Body of pancreas (tissue), 4 donors: ENCODE measurements around the gene ACACB. TPM values are rescaled to one million over a fixed set of nuclear protein-coding genes. Genes with fewer than 3 reads are reported as not detected.
"Not testable (repeated sequence)": the region's sequence is repeated elsewhere in the genome, so short reads cannot be mapped to it uniquely, and the experiment has no call there.

ENCODE experiments used
- ATAC-seq: fragments of 150-250 bp; one replicate; pipeline ENCODE4 v1.9.1; 2016
- DNase-seq, 4 donors: peaks; one replicate each; pipeline ENCODE4 v3.0.0-alpha.2; 2019
- H3K27ac ChIP-seq, 4 donors: fragments of 200-600 bp; sonication (generic); 1 replicate in 3 of 4; 2 replicates in 1 of 4; pipeline versions ENCODE4 v1.5.1 to v1.6.1; 2016 to 2019; ENCODE audit warnings: mild to moderate bottlenecking in 1 of 4, mixed read lengths in 1 of 4, moderate library complexity in 1 of 4
- H3K27me3 ChIP-seq, 2 donors: fragments of 200-600 bp; sonication (generic); one replicate each; pipeline ENCODE4 v1.6.0; 2016; ENCODE audit warnings: mild to moderate bottlenecking in 1 of 2
- H3K36me3 ChIP-seq, 2 donors: fragments of 200-600 bp; sonication (generic); replicated peaks in 1 of 2; 2 replicates each; pipeline ENCODE4 v1.5.1; 2016; ENCODE audit warnings: low read depth in 2 of 2; ENCODE audit not compliant: insufficient read depth in 1 of 2
- H3K4me1 ChIP-seq: fragments of 200-600 bp; sonication (generic); one replicate; pipeline ENCODE4 v1.6.0; 2016
- H3K4me3 ChIP-seq, 2 donors: fragments of 200-600 bp; sonication (generic); 1 replicate in 1 of 2; 2 replicates in 1 of 2; pipeline ENCODE4 v1.5.1; 2016 to 2019
- H3K9me3 ChIP-seq, 3 donors: fragments of 200-600 bp; sonication (generic); 1 replicate in 2 of 3; 2 replicates in 1 of 3; pipeline ENCODE4 v1.5.1; 2016
- POLR2A ChIP-seq, 3 donors: fragments of 450-650 bp; IDR thresholded peaks; one replicate each; pipeline ENCODE4 v1.6.1; 2016; ENCODE audit warnings: antibody characterized with exemption in 3 of 3, mild to moderate bottlenecking in 2 of 3
- WGBS, 2 donors: methylation state at CpG; one replicate each; pipeline ENCODE4 v1.1.5; 2017; 5-methylcytosine and 5-hydroxymethylcytosine counted together
- intact Hi-C: fragments of 100-400 bp; cut with DNase I; formaldehyde crosslinking; loops from one replicate; pipeline ENCODE4 v1.15.1; 2023
- total RNA-seq, 2 donors: library from RNA; depleted of rRNA; stranded (reverse); fragments of >200 nt; gene quantifications; one replicate each; pipeline ENCODE4 v1.1.0, GENCODE V29; 2016
- TF ChIP-seq, protein P1 (sequence below), 7 experiments: fragments of 450-650 bp in 4 of 7; fragments of 200-600 bp in 3 of 7; sonication (generic) in 3 of 7; IDR thresholded peaks; one replicate each; pipeline ENCODE4 v1.5.1; 2016 to 2019; ENCODE audit warnings: antibody characterized with exemption in 7 of 7

The ACACB gene
- total RNA-seq, 2 donors from 2014 or later, result 71.1 to 358 TPM

DNA sequence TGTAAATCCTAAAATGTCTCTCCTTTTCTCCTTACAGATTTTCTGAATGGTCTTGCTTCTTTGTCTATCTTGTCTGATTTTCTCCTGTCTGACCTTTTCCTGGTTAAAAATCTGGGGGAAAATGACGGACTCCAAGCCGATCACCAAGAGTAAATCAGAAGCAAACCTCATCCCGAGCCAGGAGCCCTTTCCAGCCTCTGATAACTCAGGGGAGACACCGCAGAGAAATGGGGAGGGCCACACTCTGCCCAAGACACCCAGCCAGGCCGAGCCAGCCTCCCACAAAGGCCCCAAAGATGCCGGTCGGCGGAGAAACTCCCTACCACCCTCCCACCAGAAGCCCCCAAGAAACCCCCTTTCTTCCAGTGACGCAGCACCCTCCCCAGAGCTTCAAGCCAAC is 23.0 kb downstream of the ACACB start:
- no peak overlapping the region for H3K4me3 ChIP-seq
- H3K4me1 ChIP-seq, result peaks cover 61% of the 10 kb centered on the region
- intact Hi-C loops, result no loop called here
- ATAC-seq, result no peak
- 59 to 66% methylated on average over 9 of the region's 9 CpGs for WGBS, 2 donors
- no peaks in the 10 kb centered on the region for H3K36me3 ChIP-seq
- TF ChIP-seq POLR2A (IDR thresholded peaks at IDR 0.05), result no peak
- TF ChIP-seq, protein P1, sequence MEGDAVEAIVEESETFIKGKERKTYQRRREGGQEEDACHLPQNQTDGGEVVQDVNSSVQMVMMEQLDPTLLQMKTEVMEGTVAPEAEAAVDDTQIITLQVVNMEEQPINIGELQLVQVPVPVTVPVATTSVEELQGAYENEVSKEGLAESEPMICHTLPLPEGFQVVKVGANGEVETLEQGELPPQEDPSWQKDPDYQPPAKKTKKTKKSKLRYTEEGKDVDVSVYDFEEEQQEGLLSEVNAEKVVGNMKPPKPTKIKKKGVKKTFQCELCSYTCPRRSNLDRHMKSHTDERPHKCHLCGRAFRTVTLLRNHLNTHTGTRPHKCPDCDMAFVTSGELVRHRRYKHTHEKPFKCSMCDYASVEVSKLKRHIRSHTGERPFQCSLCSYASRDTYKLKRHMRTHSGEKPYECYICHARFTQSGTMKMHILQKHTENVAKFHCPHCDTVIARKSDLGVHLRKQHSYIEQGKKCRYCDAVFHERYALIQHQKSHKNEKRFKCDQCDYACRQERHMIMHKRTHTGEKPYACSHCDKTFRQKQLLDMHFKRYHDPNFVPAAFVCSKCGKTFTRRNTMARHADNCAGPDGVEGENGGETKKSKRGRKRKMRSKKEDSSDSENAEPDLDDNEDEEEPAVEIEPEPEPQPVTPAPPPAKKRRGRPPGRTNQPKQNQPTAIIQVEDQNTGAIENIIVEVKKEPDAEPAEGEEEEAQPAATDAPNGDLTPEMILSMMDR (IDR thresholded peaks at IDR 0.05), result no peak
- no peaks in the 10 kb centered on the region for H3K27me3 ChIP-seq
- H3K9me3 ChIP-seq, result no peaks in the 10 kb centered on the region
- peak overlapping the region in 3 of 4 donors; percentile 42 to 68 (median 60) for H3K27ac ChIP-seq
- DNase-seq, result no peak

DNA sequence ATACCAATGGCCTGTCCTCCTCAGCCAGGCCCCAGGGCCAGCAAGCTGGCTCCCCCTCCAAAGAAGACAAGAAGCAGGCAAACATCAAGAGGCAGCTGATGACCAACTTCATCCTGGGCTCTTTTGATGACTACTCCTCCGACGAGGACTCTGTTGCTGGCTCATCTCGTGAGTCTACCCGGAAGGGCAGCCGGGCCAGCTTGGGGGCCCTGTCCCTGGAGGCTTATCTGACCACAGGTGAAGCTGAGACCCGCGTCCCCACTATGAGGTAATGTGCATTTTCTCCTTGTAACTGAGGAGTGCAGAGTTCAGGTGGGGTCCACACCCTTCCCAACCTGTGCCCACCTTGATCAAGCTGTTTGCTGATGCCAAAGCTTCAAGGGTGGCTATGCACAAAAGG is 23.4 kb downstream of the ACACB start:
- TF ChIP-seq, protein P1 (IDR thresholded peaks at IDR 0.05), result no peak
- TF ChIP-seq POLR2A (IDR thresholded peaks at IDR 0.05), result no peak
- no peaks in the 10 kb centered on the region for H3K9me3 ChIP-seq
- ATAC-seq (no peak), DNase-seq (no peak)
- no peaks in the 10 kb centered on the region for H3K27me3 ChIP-seq
- H3K36me3 ChIP-seq, result no peaks in the 10 kb centered on the region
- H3K4me3 ChIP-seq, result no peak overlapping the region
- H3K4me1 ChIP-seq, result peaks cover 62% of the 10 kb centered on the region
- 62% methylated on average over 7 of the region's 7 CpGs; no CpG with 5 or more reads in 1 of the 2 donors for WGBS, 2 donors
- peak overlapping the region in 3 of 4 donors; percentile 42 to 68 (median 60) for H3K27ac ChIP-seq
- intact Hi-C loops, result no loop called here

DNA sequence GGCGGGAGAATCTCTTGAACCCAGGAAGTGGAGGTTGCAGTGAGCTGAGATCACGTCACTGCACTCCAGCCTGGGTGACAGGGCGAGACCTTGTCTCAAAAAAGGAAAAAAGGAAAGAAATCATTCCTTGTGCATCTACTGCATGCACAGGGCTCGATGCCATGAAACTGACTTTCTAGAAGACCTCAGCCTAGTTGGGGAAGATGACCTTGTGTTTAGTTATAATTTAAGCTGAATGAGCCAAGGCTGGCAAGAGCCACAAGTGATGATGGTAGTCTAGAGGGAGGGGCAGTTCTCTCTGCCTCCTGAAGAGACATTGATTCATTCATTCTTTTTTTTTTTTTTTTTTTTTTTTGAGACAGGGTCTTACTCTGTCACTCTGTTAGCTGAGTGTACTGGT is 24.2 kb downstream of the ACACB start:
- peak in 2 of 4 donors; percentile 61 to 73 for DNase-seq
- intact Hi-C loops, result no loop called here
- TF ChIP-seq POLR2A (IDR thresholded peaks at IDR 0.05), result no peak
- TF ChIP-seq, protein P1 (IDR thresholded peaks at IDR 0.05), result no peak
- no peaks in the 10 kb centered on the region for H3K27me3 ChIP-seq
- 26 to 49% methylated on average over 4 of the region's 4 CpGs for WGBS, 2 donors
- H3K4me1 ChIP-seq, result peaks cover 69% of the 10 kb centered on the region
- no peaks in the 10 kb centered on the region for H3K36me3 ChIP-seq
- peak overlapping the region in 3 of 4 donors; percentile 42 to 68 (median 60) for H3K27ac ChIP-seq
- H3K4me3 ChIP-seq, result no peak overlapping the region
- H3K9me3 ChIP-seq, result no peaks in the 10 kb centered on the region
- ATAC-seq, result peak; percentile 45

DNA sequence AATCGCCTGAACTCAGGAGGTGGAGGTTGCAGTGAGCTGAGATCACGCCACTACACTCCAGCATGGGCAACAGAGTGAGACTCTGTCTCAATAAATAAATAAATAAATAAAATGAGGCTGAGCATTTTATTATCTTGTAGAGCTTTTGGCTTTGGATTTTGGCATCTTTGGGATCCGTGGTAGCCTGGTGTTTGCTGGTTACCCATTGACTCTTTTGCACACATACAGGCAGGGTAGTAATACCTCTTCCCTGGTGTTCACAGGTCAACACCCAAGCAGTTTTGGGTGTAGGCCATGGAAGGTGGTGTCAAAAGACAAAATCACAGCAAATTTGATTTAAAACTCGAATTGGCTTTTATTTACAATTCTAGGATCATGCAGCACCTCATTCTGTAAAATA is 27.8 kb downstream of the ACACB start:
- peak overlapping the region in 2 of 4 donors; percentile 56 to 78 for H3K27ac ChIP-seq
- WGBS, 2 donors, result 44 to 47% methylated on average over 4 of the region's 4 CpGs
- H3K27me3 ChIP-seq, result no peaks in the 10 kb centered on the region
- intact Hi-C loops, result no loop called here
- H3K36me3 ChIP-seq, result no peaks in the 10 kb centered on the region
- H3K9me3 ChIP-seq, result no peaks in the 10 kb centered on the region
- ATAC-seq (no peak), DNase-seq (no peak)
- TF ChIP-seq POLR2A (IDR thresholded peaks at IDR 0.05), result no peak
- TF ChIP-seq, protein P1 (IDR thresholded peaks at IDR 0.05), result no peak
- peaks cover 72% of the 10 kb centered on the region for H3K4me1 ChIP-seq
- no peak overlapping the region for H3K4me3 ChIP-seq

DNA sequence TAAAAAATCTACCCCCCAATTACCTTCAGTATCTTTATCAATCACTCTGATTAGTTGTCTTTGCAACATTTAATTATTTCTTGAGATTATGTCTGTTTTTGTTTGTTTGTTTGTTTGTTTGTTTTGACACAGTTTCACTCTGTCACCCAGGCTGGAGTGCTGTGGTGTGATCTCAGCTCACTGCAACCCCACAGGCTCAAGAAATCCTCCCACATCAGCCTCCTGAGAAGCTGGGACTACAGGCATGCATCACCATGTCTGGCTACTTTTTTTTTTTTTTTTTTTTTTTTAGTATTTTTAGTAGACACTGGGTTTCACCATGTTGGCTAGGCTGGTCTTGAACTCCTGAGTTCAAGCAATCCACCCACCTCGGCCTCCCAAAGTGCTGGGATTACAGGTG is 30.7 kb downstream of the ACACB start:
- H3K9me3 ChIP-seq, H3K27me3 ChIP-seq, intact Hi-C loops, ATAC-seq, DNase-seq, H3K4me3 ChIP-seq, H3K27ac ChIP-seq, H3K36me3 ChIP-seq: not testable (repeated sequence)
- 80 to 100% methylated on average over 1 of the region's 1 CpG for WGBS, 2 donors
- peaks cover 55% of the 10 kb centered on the region for H3K4me1 ChIP-seq
